ENCODE measurements around the gene INSRR.
A peak's percentile ranks its signal among the peaks of the same experiment; 100 is the strongest.

The INSRR gene

GRCh38 chr1:156874142-156874541, 15.2 kb upstream of the INSRR start:
- no peak for DNase-seq

- DNase-seq, result no peak
Measured at GRCh38 chr1:156873659-156874058, 14.7 kb upstream of the INSRR start.

GRCh38 chr1:156869455-156869854, 10.5 kb upstream of the INSRR start:
- DNase-seq, result no peak

GRCh38 chr1:156868341-156868740, 9.4 kb upstream of the INSRR start:
- no peak for DNase-seq

- DNase-seq, result no peak
Measured at GRCh38 chr1:156866249-156866909, 7.5 kb upstream of the INSRR start.

GRCh38 chr1:156865865-156866248, 6.9 kb upstream of the INSRR start:
- no peak for DNase-seq

- no peak for DNase-seq
Measured at GRCh38 chr1:156865258-156865657, 6.3 kb upstream of the INSRR start.

- no peak for DNase-seq
Measured at GRCh38 chr1:156864796-156865195, 5.9 kb upstream of the INSRR start.

GRCh38 chr1:156863631-156864030, 4.7 kb upstream of the INSRR start:
- no peak for DNase-seq

GRCh38 chr1:156862997-156863599, 4.2 kb upstream of the INSRR start:
- DNase-seq, result no peak

GRCh38 chr1:156862584-156862983, 3.7 kb upstream of the INSRR start:
- no peak for DNase-seq

- peak; percentile 22 for DNase-seq
Measured at GRCh38 chr1:156860628-156861423, 1.9 kb upstream of the INSRR start, which contains the start of gene NTRK1. TSS of gene NTRK1 (plus strand) at chr1:156860865. CDS start at chr1:156860935, 70 bp downstream.

- no peak for DNase-seq
Measured at GRCh38 chr1:156860113-156860627, 1.3 kb upstream of the INSRR start.

- DNase-seq, result no peak
Measured at GRCh38 chr1:156859523-156860112, 701 bp upstream of the INSRR start.

- DNase-seq, result no peak
Measured at GRCh38 chr1:156858555-156858956, 361 bp downstream of the INSRR start.

- DNase-seq, result no peak
Measured at GRCh38 chr1:156857532-156857931, 1.4 kb downstream of the INSRR start.

- no peak for DNase-seq
Measured at GRCh38 chr1:156856282-156856785, 2.6 kb downstream of the INSRR start.

GRCh38 chr1:156854634-156855033, 4.3 kb downstream of the INSRR start:
- DNase-seq, result no peak

- DNase-seq, result no peak
Measured at GRCh38 chr1:156853761-156854160, 5.2 kb downstream of the INSRR start.

- DNase-seq, result peak; percentile 88
Measured at GRCh38 chr1:156852418-156852874, 6.5 kb downstream of the INSRR start.

- DNase-seq, result peak; percentile 56
Measured at GRCh38 chr1:156851779-156852417, 7.0 kb downstream of the INSRR start.

GRCh38 chr1:156849151-156849496, 9.8 kb downstream of the INSRR start:
- no peak for DNase-seq

All from NCI-H2029 (cell line).